Measurements from ENCODE around the gene THRA.

Gene THRA

DNA sequence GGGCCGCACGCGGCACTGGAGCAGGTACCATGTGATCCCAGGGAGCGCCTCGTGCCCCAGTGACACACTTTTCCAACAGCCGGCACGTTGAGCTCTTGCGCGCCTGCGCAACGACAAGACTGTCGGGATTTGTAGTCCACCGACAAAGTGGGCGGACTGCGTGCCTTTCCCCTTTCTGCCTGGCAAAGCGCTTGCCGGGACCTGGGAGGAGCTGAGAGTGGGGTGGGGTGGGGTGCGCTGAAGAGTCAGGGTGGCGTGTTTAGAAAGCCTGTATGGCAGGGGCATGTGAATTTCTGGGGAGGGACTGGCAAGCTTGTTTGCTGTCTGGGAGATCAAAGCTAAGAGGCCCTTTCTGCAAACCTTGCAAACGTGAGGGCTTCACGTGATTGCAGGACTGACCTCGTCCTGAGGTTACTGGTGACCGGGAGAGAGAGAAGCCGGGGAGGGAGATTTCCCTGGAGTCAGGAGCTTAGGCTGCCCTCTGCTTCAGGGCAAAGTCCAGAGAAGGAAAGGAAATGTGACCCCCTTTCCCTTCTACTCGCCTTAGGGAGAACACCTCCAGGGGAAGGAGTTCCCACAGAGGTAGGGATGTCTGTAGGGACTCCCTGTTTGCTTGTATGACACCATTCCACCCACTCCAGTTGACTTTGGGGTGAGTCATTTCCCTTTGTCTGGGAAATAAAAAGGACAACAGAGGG, 38.1 kb downstream of the THRA start:
- peak; percentile 67 to 76 for DNase-seq (ENCODE audit: low spot score in 2 of 2)
- ATAC-seq (ENCODE audit: low read depth) = peak; percentile 10
- Mint-ChIP-seq H3K36me3 (peaks cover 13% of the 10 kb centered on the region), H3K9me3 (no peaks in the 10 kb centered on the region), H3K4me1 (peaks cover 54% of the 10 kb centered on the region), H3K4me3 (peak overlapping the region; percentile 95), H3K27ac (peak overlapping the region; percentile 96), H3K27me3 (no peaks in the 10 kb centered on the region)

GRCh38 chr17:40101367-40102210, 38.8 kb downstream of the THRA start:
- H3K27ac Mint-ChIP-seq = no peak overlapping the region
- H3K4me3 Mint-ChIP-seq = peak overlapping the region; percentile 95
- no peaks in the 10 kb centered on the region for H3K9me3 Mint-ChIP-seq
- no peaks in the 10 kb centered on the region for H3K27me3 Mint-ChIP-seq
- ATAC-seq (ENCODE audit: low read depth) (no peak), DNase-seq (ENCODE audit: low spot score in 2 of 2) (no peak)
- peaks cover 6% of the 10 kb centered on the region for H3K36me3 Mint-ChIP-seq
- H3K4me1 Mint-ChIP-seq = peaks cover 52% of the 10 kb centered on the region

DNA sequence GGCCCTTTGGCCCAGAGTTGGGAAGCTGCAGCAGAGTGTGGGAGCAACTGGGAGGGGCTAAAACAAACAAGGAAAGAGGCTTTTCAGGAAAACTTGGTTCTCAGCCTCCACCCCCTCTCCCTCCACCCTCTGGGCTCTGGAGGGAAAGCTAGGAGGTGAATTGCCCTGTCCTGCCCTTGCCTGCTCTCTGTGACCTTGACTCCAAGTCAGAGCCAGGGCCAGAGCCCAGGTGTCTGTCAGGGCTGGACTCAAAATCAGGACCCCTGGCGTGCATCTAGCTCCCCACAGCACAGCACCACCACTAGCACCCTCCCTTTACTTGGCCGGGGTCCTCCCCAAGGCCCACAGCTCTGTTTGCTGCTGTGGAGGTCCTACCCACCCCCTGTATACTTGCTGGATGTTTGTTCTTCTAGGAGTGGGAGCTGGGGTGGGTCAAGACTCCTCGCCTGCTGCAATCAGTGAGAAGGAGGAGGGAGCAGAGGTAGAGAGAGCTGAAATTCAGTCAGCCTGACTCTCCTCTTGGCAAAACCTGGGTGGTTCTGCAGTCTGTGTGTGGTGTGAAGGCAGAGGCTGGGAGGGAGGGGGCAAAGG, 40.4 kb downstream of the THRA start:
- H3K4me3 Mint-ChIP-seq = no peak overlapping the region
- H3K27ac Mint-ChIP-seq = no peak overlapping the region
- H3K27me3 Mint-ChIP-seq = no peaks in the 10 kb centered on the region

GRCh38 chr17:40103688-40104087, 40.9 kb downstream of the THRA start:
- DNase-seq (ENCODE audit: low spot score in 2 of 2) = no peak
- H3K36me3 Mint-ChIP-seq = no peaks in the 10 kb centered on the region
- H3K27ac Mint-ChIP-seq = no peak overlapping the region
- no peak for ATAC-seq (ENCODE audit: low read depth)
- H3K4me1 Mint-ChIP-seq = peaks cover 50% of the 10 kb centered on the region
- no peak overlapping the region for H3K4me3 Mint-ChIP-seq
- no peaks in the 10 kb centered on the region for H3K9me3 Mint-ChIP-seq
- H3K27me3 Mint-ChIP-seq = no peaks in the 10 kb centered on the region

More for the DNA sequence above, 40.4 kb downstream of the THRA start:
- ATAC-seq (ENCODE audit: low read depth) = no peak
- DNase-seq (ENCODE audit: low spot score in 2 of 2) = no peak
- Mint-ChIP-seq H3K36me3 (no peaks in the 10 kb centered on the region), H3K4me1 (peaks cover 51% of the 10 kb centered on the region), H3K9me3 (no peaks in the 10 kb centered on the region)

DNA sequence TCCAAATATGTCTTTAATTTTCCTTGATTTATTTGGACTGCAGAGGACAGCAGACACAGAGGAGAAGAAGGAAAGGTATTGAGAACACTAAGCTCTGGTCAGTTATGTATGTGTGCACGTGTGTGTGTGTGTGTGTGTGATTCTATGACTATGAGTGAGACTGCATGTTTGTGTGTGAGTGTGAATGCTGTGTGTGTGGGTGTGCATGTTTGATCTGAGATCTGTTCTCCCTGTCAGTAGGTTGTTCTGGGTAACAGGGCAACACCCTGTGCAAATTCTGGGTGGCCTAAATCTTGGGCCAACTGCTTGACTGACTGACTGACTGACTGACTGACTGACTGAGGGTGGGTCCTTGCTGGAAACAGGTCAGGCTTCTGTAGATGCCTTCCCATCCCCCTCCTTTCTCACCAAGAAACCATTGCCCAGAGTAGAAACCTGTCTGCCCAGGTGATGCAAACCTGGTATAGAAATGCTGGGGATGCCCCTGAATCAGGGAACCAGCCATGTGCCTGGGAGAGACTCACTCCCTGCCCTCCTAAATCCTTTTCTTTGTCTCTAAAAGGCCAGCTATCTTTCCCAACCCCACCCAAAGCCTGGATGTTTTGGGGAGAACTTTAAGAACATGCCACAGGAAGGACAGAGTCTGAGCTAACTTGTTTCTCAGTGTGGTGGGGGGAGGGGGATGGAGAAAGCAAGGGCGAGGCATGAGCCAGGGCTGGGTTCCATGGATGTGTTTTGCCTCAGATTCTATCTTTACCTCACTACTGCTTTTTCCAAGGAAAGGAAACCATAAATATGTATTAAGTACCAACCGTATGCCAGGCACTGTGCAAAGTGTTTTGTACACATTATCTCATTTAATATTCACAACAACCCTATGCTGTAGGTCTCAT, 42.1 kb downstream of the THRA start:
- peaks cover 42% of the 10 kb centered on the region for H3K4me1 Mint-ChIP-seq
- DNase-seq (ENCODE audit: low spot score in 2 of 2) (no peak), ATAC-seq (ENCODE audit: low read depth) (no peak)
- H3K27me3 Mint-ChIP-seq = no peaks in the 10 kb centered on the region
- H3K36me3 Mint-ChIP-seq = no peaks in the 10 kb centered on the region
- H3K9me3 Mint-ChIP-seq = no peaks in the 10 kb centered on the region
- H3K27ac Mint-ChIP-seq = no peak overlapping the region
- H3K4me3 Mint-ChIP-seq = no peak overlapping the region

- Mint-ChIP-seq H3K27me3 (no peaks in the 10 kb centered on the region), H3K4me3 (no peak overlapping the region), H3K27ac (no peak overlapping the region), H3K9me3 (no peaks in the 10 kb centered on the region), H3K36me3 (no peaks in the 10 kb centered on the region), H3K4me1 (peaks cover 38% of the 10 kb centered on the region)
- no peak for DNase-seq (ENCODE audit: low spot score in 2 of 2)
- ATAC-seq (ENCODE audit: low read depth) = no peak
Observed at GRCh38 chr17:40105861-40106759, 43.3 kb downstream of the THRA start.

- Mint-ChIP-seq H3K4me3 (peak overlapping the region; percentile 44), H3K36me3 (no peaks in the 10 kb centered on the region)
- no peak for DNase-seq (ENCODE audit: low spot score in 2 of 2)
Observed at GRCh38 chr17:40106760-40107521, 44.2 kb downstream of the THRA start.

DNA sequence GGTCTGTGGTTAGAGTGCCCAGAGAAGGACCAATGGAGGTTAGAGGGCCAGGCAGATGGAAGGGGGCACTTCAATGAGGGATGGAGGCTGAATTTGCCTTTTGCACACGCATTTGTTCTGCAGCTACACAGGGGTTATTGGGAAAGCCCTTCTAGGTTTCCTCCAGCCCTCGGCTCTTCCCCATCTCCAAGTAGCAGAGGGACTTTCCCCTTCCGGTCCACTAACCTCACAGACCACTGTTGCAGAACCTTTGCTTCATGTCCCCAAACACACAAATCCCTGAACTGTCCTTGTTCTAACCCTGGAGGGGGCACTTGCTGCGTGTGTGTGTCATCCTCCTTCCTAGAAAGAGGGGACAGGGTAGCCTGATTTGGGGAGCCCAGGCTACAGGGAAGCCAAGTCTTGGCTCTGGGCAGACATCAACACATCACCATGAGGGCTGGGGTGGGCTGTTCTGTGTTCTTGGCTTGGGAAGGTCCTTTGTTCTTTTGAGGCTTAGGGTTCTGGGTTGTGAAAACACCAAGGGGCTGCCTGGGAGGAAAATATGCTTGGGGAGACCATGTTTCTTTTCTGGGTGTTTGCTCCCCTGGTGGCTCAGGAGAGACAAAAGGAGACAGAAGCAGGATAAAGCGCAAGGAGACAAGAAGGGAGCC, 44.9 kb downstream of the THRA start:
- no peaks in the 10 kb centered on the region for H3K9me3 Mint-ChIP-seq
- H3K4me1 Mint-ChIP-seq = peaks cover 46% of the 10 kb centered on the region
- H3K36me3 Mint-ChIP-seq = no peaks in the 10 kb centered on the region
- ATAC-seq (ENCODE audit: low read depth) (peak; percentile 26), DNase-seq (ENCODE audit: low spot score in 2 of 2) (peak in 1 of 2 donors; percentile 36)
- H3K4me3 Mint-ChIP-seq = peak overlapping the region; percentile 63
- H3K27me3 Mint-ChIP-seq = no peaks in the 10 kb centered on the region
- peak overlapping the region; percentile 94 for H3K27ac Mint-ChIP-seq

More at GRCh38 chr17:40106760-40107521, 44.2 kb downstream of the THRA start:
- peak overlapping the region; percentile 94 for H3K27ac Mint-ChIP-seq
- ATAC-seq (ENCODE audit: low read depth) = no peak
- H3K9me3 Mint-ChIP-seq = no peaks in the 10 kb centered on the region
- H3K27me3 Mint-ChIP-seq = no peaks in the 10 kb centered on the region
- H3K4me1 Mint-ChIP-seq = peaks cover 40% of the 10 kb centered on the region

GRCh38 chr17:40108970-40109824, 46.4 kb downstream of the THRA start:
- H3K27me3 Mint-ChIP-seq = no peaks in the 10 kb centered on the region
- no peaks in the 10 kb centered on the region for H3K36me3 Mint-ChIP-seq
- H3K9me3 Mint-ChIP-seq = no peaks in the 10 kb centered on the region
- no peak for ATAC-seq (ENCODE audit: low read depth)
- H3K4me1 Mint-ChIP-seq = peaks cover 50% of the 10 kb centered on the region
- H3K27ac Mint-ChIP-seq = no peak overlapping the region
- no peak for DNase-seq (ENCODE audit: low spot score in 2 of 2)
- H3K4me3 Mint-ChIP-seq = no peak overlapping the region

DNA sequence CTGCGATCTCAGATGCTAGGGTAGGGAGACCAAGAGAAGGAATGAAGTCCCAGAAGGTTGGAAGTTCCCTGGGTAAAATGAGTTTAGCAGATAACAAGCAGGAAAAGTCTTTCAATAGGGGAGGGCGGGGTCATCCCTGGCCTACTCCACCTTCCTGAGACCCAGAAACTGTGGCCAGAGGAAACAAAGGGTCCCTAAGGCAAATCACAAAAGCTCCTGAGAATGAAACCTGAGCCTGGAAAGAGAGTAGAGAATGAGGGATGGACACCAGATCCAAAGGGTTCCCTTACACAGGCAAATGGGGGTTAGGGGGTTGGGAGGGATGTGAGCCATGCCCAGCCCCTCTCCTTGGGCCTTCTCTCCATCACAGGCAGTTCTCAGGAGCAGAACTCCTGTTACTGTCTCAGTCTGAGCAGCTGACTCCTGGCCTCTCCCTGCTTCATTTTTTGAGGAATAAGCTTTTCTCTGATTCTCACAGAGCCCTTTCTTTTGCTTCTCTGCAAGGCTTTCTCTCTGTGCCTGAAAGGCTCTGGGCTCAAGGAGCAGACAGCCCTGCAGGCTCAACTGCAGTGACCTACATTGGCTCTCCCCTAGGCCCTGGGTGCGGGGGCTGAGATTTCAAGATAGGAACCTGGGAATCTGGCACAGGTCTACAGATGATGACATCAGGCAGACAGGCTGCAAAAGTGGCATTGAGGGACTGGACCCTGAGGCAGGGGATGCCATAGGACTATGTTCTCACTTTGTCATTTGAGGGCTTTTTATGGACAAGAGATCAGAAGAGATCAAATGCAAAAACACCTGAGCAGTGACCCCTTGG, 47.5 kb downstream of the THRA start:
- no peak overlapping the region for H3K4me3 Mint-ChIP-seq

More for the DNA sequence above, 47.5 kb downstream of the THRA start:
- DNase-seq (ENCODE audit: low spot score in 2 of 2) (no peak), ATAC-seq (ENCODE audit: low read depth) (no peak)
- Mint-ChIP-seq H3K27ac (peak overlapping the region; percentile 43), H3K9me3 (no peaks in the 10 kb centered on the region), H3K36me3 (no peaks in the 10 kb centered on the region), H3K27me3 (no peaks in the 10 kb centered on the region), H3K4me1 (peaks cover 45% of the 10 kb centered on the region)
